H1 (cell line): Measurements from ENCODE around the gene MGRN1. TPM values are rescaled to one million over a fixed set of nuclear protein-coding genes. Genes with fewer than 3 reads are reported as not detected.

ENCODE experiments used
- CTCF ChIA-PET: fragments of 300-600 bp; sonication (Branson Sonifier 250); formaldehyde crosslinking; loops from one replicate; lab custom pipeline; 2021; ENCODE audit not compliant: partially characterized antibody; lab: Charles Lee
- POLR2A ChIA-PET: fragments of 300-600 bp; sonication (Branson Sonifier 250); formaldehyde crosslinking; loops from one replicate; lab custom pipeline; 2021; ENCODE audit warnings: inconsistent platforms; ENCODE audit not compliant: partially characterized antibody; lab: Charles Lee
- DNase-seq, 2 experiments: peaks; one replicate each; pipeline versions ENCODE4 v3.0.0 to v3.0.0-alpha.2; 2010 to 2022; ENCODE audit warnings: low spot score in 2 of 2, low read depth in 1 of 2, mixed read lengths in 1 of 2
- FAIRE-seq: peaks from 2 replicates; lab custom pipeline; 2011; peaks lifted over from hg19 to GRCh38; lab: Jason Lieb, UNC
- H2AFZ ChIP-seq: 2 replicates; pipeline ENCODE4 v1.8.1; 2012; ENCODE audit warnings: low read length, inconsistent platforms
- H2AK5ac ChIP-seq: 2 replicates; pipeline ENCODE4 v1.6.1; 2013; ENCODE audit warnings: low read depth, low read length
- H2BK120ac ChIP-seq: replicated peaks from 2 replicates; pipeline ENCODE3; 2013; ENCODE audit warnings: low read depth, low read length, inconsistent platforms
- H2BK12ac ChIP-seq: 2 replicates; pipeline ENCODE4 v1.6.1; 2013; ENCODE audit warnings: low read depth, low read length
- H2BK15ac ChIP-seq: 2 replicates; pipeline ENCODE4 v1.6.1; 2013; ENCODE audit warnings: low read length
- H2BK20ac ChIP-seq: 2 replicates; pipeline ENCODE4 v1.6.1; 2013; ENCODE audit warnings: low read length
- H2BK5ac ChIP-seq: 2 replicates; pipeline ENCODE4 v1.6.1; 2013; ENCODE audit warnings: low read depth, low read length
- H3K14ac ChIP-seq: 2 replicates; pipeline ENCODE4 v1.6.1; 2013; ENCODE audit warnings: inconsistent platforms; ENCODE audit not compliant: insufficient read length
- H3K18ac ChIP-seq: 2 replicates; pipeline ENCODE4 v1.6.1; 2013; ENCODE audit warnings: low read length; ENCODE audit errors: extremely low read depth
- H3K23ac ChIP-seq: 2 replicates; pipeline ENCODE4 v1.6.1; 2013; ENCODE audit warnings: inconsistent platforms; ENCODE audit not compliant: insufficient read length
- H3K23me2 ChIP-seq: 2 replicates; pipeline ENCODE4 v1.6.1; 2013; ENCODE audit warnings: low read depth, low read length
- H3K27ac ChIP-seq: 2 replicates; pipeline ENCODE4 v1.6.1; 2011; ENCODE audit warnings: low read depth, low read length, inconsistent platforms
- H3K27me3 ChIP-seq, 4 experiments: replicated peaks in 1 of 4; 1 replicate in 1 of 4; 2 replicates in 3 of 4; pipeline versions ENCODE4 v1.6.1 to v1.8.1; 2011 to 2013; ENCODE audit warnings: low read length in 3 of 4, mild to moderate bottlenecking in 3 of 4, inconsistent platforms in 2 of 4, mixed read lengths in 2 of 4, moderate library complexity in 1 of 4; ENCODE audit not compliant: control insufficient read depth in 3 of 4, insufficient read depth in 3 of 4; ENCODE audit errors: extremely low read depth in 1 of 4
- H3K36me3 ChIP-seq, 4 experiments: 2 replicates each; pipeline versions ENCODE4 v1.6.1 to v1.8.1; 2011 to 2013; ENCODE audit warnings: mild to moderate bottlenecking in 4 of 4, low read length in 3 of 4, moderate library complexity in 2 of 4, control low read depth in 1 of 4, inconsistent platforms in 1 of 4; ENCODE audit not compliant: insufficient read depth in 4 of 4, control insufficient read depth in 2 of 4
- H3K4ac ChIP-seq: replicated peaks from 2 replicates; pipeline ENCODE3; 2013; ENCODE audit warnings: low read length, low read depth, mixed read lengths, inconsistent platforms; ENCODE audit not compliant: insufficient read length
- H3K4me1 ChIP-seq, 4 experiments: replicated peaks in 1 of 4; 1 replicate in 1 of 4; 2 replicates in 3 of 4; pipeline versions ENCODE4 v1.6.1 to v1.8.1; 2011 to 2013; ENCODE audit warnings: low read length in 3 of 4, inconsistent platforms in 2 of 4, mixed read lengths in 1 of 4; ENCODE audit not compliant: insufficient read depth in 4 of 4, control insufficient read depth in 3 of 4
- H3K4me2 ChIP-seq, 2 experiments: 2 replicates each; pipeline versions ENCODE4 v1.6.1 to v1.8.1; 2011 to 2013; ENCODE audit warnings: low read depth in 2 of 2, low read length in 2 of 2, control low read depth in 1 of 2, inconsistent platforms in 1 of 2, mild to moderate bottlenecking in 1 of 2; ENCODE audit not compliant: insufficient read depth in 1 of 2
- H3K4me3 ChIP-seq, 4 experiments: fragments of 200-600, 300-600 bp in 1 of 4; sonication (generic), shearing (Covaris generic), sonication (Bioruptor Twin) in 1 of 4; 2 replicates each; pipeline versions ENCODE4 v1.5.1 to v1.8.1; 2011 to 2016; ENCODE audit warnings: low read length in 4 of 4, low read depth in 3 of 4, control low read depth in 2 of 4, inconsistent platforms in 2 of 4, mild to moderate bottlenecking in 2 of 4, mixed read lengths in 1 of 4, moderate library complexity in 1 of 4; ENCODE audit not compliant: insufficient read depth in 2 of 4; ENCODE audit errors: extremely low read depth in 1 of 4
- H3K56ac ChIP-seq: replicated peaks from 2 replicates; pipeline ENCODE3; 2013; ENCODE audit warnings: low read depth, mild to moderate bottlenecking, mixed read lengths, low read length, inconsistent platforms; ENCODE audit not compliant: insufficient read length
- H3K79me1 ChIP-seq: 2 replicates; pipeline ENCODE4 v1.6.1; 2013; ENCODE audit warnings: low read depth, low read length, control low read depth
- H3K79me2 ChIP-seq, 2 experiments: 2 replicates each; pipeline versions ENCODE4 v1.6.1 to v1.8.1; 2012 to 2013; ENCODE audit warnings: low read length in 2 of 2, mild to moderate bottlenecking in 2 of 2, inconsistent platforms in 1 of 2; ENCODE audit not compliant: insufficient read depth in 2 of 2, control insufficient read depth in 1 of 2
- H3K9ac ChIP-seq, 4 experiments: replicated peaks in 1 of 4; 1 replicate in 1 of 4; 2 replicates in 3 of 4; pipeline versions ENCODE4 v1.6.1 to v1.8.1; 2011 to 2013; ENCODE audit warnings: low read depth in 3 of 4, low read length in 3 of 4, control low read depth in 2 of 4, mild to moderate bottlenecking in 2 of 4, moderate library complexity in 2 of 4, inconsistent platforms in 1 of 4; ENCODE audit errors: extremely low read depth in 1 of 4
- H3K9me3 ChIP-seq, 2 experiments: 2 replicates each; pipeline versions ENCODE4 v1.6.1 to v1.8.1; 2012 to 2013; ENCODE audit warnings: mild to moderate bottlenecking in 2 of 2, moderate library complexity in 2 of 2, control low read depth in 1 of 2, inconsistent platforms in 1 of 2, low read depth in 1 of 2, low read length in 1 of 2, mixed read lengths in 1 of 2; ENCODE audit not compliant: insufficient read depth in 2 of 2
- H4K20me1 ChIP-seq, 2 experiments: replicated peaks in 1 of 2; 2 replicates each; pipeline versions ENCODE3 to v1.8.1; 2011 to 2013; ENCODE audit warnings: inconsistent platforms in 2 of 2, low read length in 2 of 2, mild to moderate bottlenecking in 1 of 2; ENCODE audit not compliant: insufficient read depth in 2 of 2, control insufficient read depth in 1 of 2
- H4K5ac ChIP-seq: 2 replicates; pipeline ENCODE4 v1.6.1; 2013; ENCODE audit warnings: low read length, low read depth, mixed read lengths, inconsistent platforms; ENCODE audit not compliant: insufficient read length
- H4K8ac ChIP-seq: 2 replicates; pipeline ENCODE4 v1.8.0; 2013; ENCODE audit warnings: mild to moderate bottlenecking, moderate library complexity, low read length, inconsistent platforms; ENCODE audit not compliant: insufficient read depth; ENCODE audit errors: extremely low read depth
- H4K91ac ChIP-seq: replicated peaks from 2 replicates; pipeline ENCODE3; 2013; ENCODE audit warnings: low read length, mixed read lengths, inconsistent platforms; ENCODE audit not compliant: insufficient read length
- CBX5 ChIP-seq: fragments of 300-800, 300-1000 bp; sonication (generic); IDR thresholded peaks from 2 replicates; pipeline ENCODE4 v1.7.1; 2016; ENCODE audit warnings: antibody characterized with exemption, low read length, low read depth
- NRF1 ChIP-seq: IDR thresholded peaks from 2 replicates; pipeline ENCODE4 v1.6.1; 2011; ENCODE audit warnings: mild to moderate bottlenecking, low read depth, low read length, improper control_type of control experiment
- SP4 ChIP-seq: IDR thresholded peaks from 2 replicates; pipeline ENCODE4 v1.6.1; 2012; ENCODE audit warnings: low read length, inconsistent platforms
- WGBS, 2 experiments: shearing (Covaris generic) in 1 of 2; methylation state at CpG; one replicate each; pipeline versions ENCODE4 v1.1.6 to v1.1.7; 2013 to 2015; ENCODE audit warnings: low lambda C conversion rate in 2 of 2, mixed read lengths in 2 of 2, inconsistent platforms in 1 of 2, low coverage in 1 of 2, missing lambda C conversion rate in 1 of 2; ENCODE audit not compliant: insufficient replicate concordance in 2 of 2, insufficient coverage in 1 of 2, insufficient read length in 1 of 2; ENCODE audit errors: extremely low coverage in 1 of 2, missing lambda C conversion rate in 1 of 2; 5-methylcytosine and 5-hydroxymethylcytosine counted together
- polyA plus RNA-seq, 7 experiments: library from polyadenylated mRNA; depleted of rRNA in 3 of 7; stranded (reverse) in 5 of 7; unstranded in 2 of 7; fragments of >200 nt in 5 of 7; fragments of 200-250 nt in 2 of 7; gene quantifications; 1 replicate in 5 of 7; 2 replicates in 1 of 7; 4 replicates in 1 of 7; pipeline versions ENCODE4 v1.2.1 to v1.2.3, GENCODE V29; 2011 to 2013; ENCODE audit warnings: missing spikeins in 2 of 7, mixed read lengths in 2 of 7
- total RNA-seq: library from RNA; stranded (reverse); fragmentation: NEBNext Ultra II Directional; extraction: Animal tissue kit (Norgen Biotek cat#: 25700); gene quantifications from 2 replicates; pipeline ENCODE4 v1.2.1, GENCODE V29; 2021

MGRN1 gene
- total and polyA plus RNA-seq, 2 of the 8 experiments (the other 6 are each of a cell fraction or from before 2014, with no cell fraction given): 15.0 to 82.3 TPM

DNA sequence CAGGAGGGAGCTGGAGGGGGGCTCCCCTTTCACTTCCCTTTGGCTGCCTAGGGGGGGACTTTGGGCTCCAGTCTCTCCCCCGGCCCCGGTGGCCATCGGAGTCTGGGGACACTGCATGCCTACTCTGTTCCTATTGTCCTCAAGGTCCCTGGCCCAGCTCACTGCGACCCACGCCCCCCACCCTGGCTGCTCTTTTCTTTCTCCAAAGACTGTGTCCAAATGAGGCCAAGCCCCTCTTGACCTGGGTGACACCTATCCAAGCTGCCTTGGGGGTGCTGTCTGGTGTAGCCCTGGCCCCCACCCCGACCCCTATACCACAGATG, 22.8 kb upstream of the MGRN1 start:
- H2BK12ac ChIP-seq: no peak overlapping the region
- CTCF ChIA-PET: interaction anchor here (1.5 to 2.2 kb wide), 2 partner anchors 16 to 84 kb away, joined by 5 to 6 read pairs; no protein-coding TSS in a partner anchor
- TF ChIP-seq NRF1 (no peak), SP4 (no peak), CBX5 (no peak)

More for the DNA sequence above, 22.8 kb upstream of the MGRN1 start:
- Histone ChIP-seq H3K14ac (no peak overlapping the region), H3K4me3 (no peak overlapping the region), H3K56ac (no peak overlapping the region), H3K36me3 (no peaks in the 10 kb centered on the region), H2BK5ac (no peak overlapping the region), H3K27ac (no peak overlapping the region), H2BK15ac (no peak overlapping the region), H4K91ac (no peak overlapping the region), H4K8ac (no peak overlapping the region), H3K79me2 (no peaks in the 10 kb centered on the region), H3K18ac (no peak overlapping the region), H2AFZ (no peak overlapping the region), H2BK20ac (no peak overlapping the region), H3K4me2 (no peak overlapping the region), H3K27me3 (no peaks in the 10 kb centered on the region; a peak in 1 of 7 replicates), H2AK5ac (no peak overlapping the region), H3K9me3 (no peaks in the 10 kb centered on the region), H3K4me1 (peaks cover 0 to 14% (median 6%) of the 10 kb centered on the region in 4 experiments; a peak in 6 of 7 replicates), H3K9ac (no peak overlapping the region), H4K5ac (no peak overlapping the region), H3K23ac (no peak overlapping the region), H4K20me1 (no peaks in the 10 kb centered on the region), H2BK120ac (no peak overlapping the region), H3K23me2 (no peaks in the 10 kb centered on the region), H3K4ac (no peak overlapping the region), H3K79me1 (no peaks in the 10 kb centered on the region; the same call in 1 of the 2 replicates)
- DNase-seq (no peak), FAIRE-seq (no peak)
- POLR2A ChIA-PET: interaction anchor here (0.6 to 7.6 kb wide), 6 partner anchors 9 to 92 kb away, joined by 3 to 55 read pairs (median 4); partner anchors contain the start of gene UBALD1
- WGBS, 2 experiments: 85% methylated on average over 6 of the region's 6 CpGs; no CpG with 5 or more reads in 1 of the 2 experiments
